GM21423 (cell line): ENCODE data around the gene C11orf86.
"Not testable (repeated sequence)": the region's sequence is repeated elsewhere in the genome, so short reads cannot be mapped to it uniquely, and the experiment has no call there.

Source experiments
- ATAC-seq: cut with Tn5 transposase; IDR thresholded peaks from one replicate; pipeline ENCODE4 v1.9.1; 2021; ENCODE audit warnings: mild to moderate bottlenecking, moderate library complexity; ENCODE audit not compliant: unreplicated experiment

The C11orf86 gene

GRCh38 chr11:66987924-66988637 lies 13.0 kb downstream of the C11orf86 start:
- ATAC-seq: no peak

- not testable (repeated sequence) for ATAC-seq
Measured at GRCh38 chr11:66988741-66989140, 13.6 kb downstream of the C11orf86 start.

DNA sequence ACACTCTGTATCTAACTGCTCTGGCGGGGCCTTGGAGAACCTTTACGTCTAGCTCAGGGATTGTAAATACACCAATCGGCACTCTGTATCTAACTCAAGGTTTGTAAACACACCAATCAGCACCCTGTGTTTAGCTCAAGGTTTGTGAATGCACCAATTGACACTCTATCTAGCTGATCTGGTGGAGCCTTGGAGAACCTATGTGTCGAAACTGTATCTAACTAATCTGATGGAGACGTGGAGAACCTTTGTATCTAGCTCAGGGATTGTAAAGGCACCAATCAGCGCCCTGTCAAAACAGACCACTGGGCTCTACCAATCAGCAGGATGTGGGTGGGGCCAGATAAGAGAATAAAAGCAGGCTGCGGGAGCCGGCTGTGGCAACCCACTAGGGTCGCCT lies 14.3 kb downstream of the C11orf86 start:
- ATAC-seq: not testable (repeated sequence)

DNA sequence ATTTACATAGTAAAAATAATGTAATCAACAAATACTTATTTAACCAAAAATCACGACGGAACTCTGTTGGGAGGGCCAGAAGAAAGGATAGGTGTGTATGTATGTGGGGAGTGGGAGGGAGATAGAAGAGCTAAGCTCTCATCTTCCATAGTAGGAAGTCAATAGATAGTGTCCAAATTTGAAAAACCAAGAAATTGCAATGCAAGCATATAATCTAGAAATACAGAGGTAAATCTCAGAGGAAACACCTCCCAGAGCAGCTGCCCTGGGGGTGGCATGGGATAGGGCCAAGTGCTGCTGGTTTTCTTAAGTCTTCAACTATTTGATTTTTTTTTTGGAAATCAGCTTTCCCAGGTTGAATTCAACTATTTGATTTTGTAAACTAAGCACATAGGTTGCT lies 16.9 kb downstream of the C11orf86 start:
- no peak for ATAC-seq

- ATAC-seq: no peak
Measured at GRCh38 chr11:66996609-66997273, 21.6 kb downstream of the C11orf86 start.

DNA sequence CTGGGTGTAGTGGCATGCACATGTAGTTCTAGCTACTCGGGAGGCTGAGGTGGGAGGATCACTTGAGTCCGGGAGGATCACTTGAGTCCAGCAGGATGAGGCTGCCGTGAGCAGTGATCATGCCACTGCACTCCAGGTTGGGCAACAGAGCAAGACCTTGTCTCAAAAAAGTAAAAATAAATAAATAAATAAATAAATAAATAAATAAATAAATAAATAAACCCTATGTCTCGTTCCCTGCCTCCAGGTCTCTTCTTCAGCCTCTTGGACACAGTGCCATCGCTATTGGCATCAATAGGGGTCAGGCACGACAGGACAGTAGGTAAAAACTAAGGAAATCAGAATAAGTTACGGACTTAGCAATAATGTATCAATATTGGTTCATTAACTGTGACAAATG lies 24.5 kb downstream of the C11orf86 start:
- ATAC-seq: no peak

DNA sequence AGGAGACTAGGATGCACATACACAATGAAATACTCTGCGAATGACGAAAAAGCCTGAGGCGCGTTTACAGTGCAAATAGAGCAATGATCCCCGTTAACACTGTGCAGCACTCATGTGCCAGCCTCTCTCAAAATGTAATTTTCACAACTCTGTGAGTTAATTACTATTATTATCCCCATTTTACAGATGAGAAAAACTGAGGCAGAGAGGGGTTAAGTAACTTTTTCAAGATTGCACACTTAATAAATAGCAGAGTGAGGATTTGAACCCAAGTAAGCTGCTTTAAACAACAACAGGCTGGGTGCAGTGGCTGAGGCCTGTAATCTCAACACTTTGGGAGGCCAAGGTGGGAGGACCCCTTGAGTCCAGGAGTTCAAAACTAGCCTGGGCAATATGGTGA lies 26.2 kb downstream of the C11orf86 start:
- ATAC-seq: no peak

DNA sequence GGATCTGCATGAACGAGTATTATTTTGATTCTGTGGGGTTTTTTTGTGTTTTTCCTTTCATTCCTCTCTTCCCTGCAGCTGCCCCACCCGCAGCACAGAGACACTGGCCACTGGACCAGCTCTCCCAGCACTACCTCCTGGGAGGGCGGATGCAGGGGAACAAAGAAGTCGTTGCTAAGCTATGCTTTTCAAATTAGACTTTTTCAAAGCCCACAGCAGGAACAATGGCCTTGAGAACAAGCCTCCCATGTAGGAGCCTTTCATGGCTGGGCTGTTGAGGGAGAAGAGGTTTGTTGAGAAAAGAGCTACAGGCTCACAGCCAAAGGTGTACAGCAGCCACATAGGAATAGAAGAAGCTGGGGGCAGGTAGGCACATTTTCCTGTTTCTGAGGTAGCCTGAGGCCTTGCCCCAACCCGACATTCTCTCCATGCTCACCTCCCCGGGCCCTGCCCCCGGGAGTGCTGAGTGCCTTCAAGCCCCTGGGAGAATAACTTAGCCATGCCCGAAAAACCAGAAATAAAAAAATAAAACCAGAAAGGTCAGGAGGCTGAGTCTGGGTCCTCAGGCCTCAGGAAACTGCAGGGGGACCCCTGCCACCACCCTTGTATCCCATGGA lies 27.3 kb downstream of the C11orf86 start:
- ATAC-seq: no peak

DNA sequence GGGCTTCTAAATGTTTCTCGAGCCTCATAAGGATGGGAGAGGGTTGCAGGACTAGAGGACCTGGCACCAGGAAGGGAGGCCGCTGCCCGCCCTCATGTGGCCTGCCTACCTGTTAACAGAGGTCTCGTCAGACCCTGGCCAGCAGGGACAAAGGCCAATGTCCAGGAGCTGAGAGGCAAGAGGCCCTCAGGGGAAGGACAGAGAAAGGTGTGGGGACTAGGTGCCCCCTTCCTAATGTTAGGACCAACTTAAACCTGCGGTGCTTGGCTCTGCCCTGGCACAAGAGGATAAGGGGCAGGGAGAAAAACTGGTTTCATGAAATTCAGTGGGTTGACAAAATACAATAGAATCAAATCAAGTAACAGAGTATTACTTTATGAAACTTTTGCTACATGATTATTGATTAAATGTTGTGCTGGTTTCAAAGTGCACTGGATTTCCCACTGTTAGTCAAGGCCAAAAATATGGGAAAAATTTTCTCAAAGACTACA lies 27.9 kb downstream of the C11orf86 start:
- ATAC-seq: no peak

DNA sequence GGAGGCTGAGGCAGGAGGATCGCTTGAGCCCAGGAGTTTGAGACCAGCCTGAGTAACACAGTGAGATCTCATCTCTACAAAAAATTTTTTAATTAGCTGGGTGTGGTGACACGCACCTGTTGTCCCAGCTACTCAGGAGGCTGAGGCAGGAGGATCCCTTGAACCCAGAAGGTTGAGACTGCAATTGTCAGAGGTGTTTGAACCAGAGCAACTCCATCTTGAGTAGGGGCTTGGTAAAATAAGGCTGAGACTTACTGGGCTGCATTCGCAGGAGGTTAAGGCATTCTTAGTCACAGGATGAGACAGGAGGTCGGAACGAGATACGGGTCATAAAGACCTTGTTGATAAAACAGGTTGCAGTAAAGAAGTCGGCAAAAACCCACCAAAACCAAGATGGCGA lies 30.1 kb downstream of the C11orf86 start:
- ATAC-seq: not testable (repeated sequence)

GRCh38 chr11:67006029-67006884 lies 31.2 kb downstream of the C11orf86 start:
- ATAC-seq: no peak

GRCh38 chr11:67007126-67007525 lies 32.0 kb downstream of the C11orf86 start:
- ATAC-seq: no peak

GRCh38 chr11:67010296-67010905 lies 35.3 kb downstream of the C11orf86 start:
- ATAC-seq: no peak

GRCh38 chr11:67013511-67014045 lies 38.5 kb downstream of the C11orf86 start:
- no peak for ATAC-seq

- ATAC-seq: no peak
Measured at GRCh38 chr11:67014343-67014742, 39.2 kb downstream of the C11orf86 start.

GRCh38 chr11:67015048-67015447 lies 39.9 kb downstream of the C11orf86 start:
- ATAC-seq: no peak

DNA sequence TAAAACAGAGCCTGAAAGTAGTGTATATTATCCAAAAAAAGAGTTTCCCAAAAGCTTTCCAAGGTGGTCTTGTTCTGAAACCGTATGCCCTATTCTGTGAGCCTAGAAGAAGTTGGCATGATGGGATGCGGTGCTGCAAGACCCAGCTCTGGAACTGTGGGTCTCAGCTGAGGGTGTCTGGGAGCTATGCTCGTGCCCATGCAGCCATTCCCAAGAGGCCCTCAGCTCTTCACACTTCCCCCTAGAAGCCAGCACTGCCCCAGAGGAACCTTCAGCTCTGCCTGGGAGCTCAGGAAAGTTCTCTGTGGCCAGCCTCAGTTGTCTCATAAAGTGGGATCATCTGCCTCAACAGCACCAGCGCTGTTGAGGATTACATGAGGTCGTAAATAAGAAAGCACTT lies 41.4 kb downstream of the C11orf86 start:
- ATAC-seq: no peak

DNA sequence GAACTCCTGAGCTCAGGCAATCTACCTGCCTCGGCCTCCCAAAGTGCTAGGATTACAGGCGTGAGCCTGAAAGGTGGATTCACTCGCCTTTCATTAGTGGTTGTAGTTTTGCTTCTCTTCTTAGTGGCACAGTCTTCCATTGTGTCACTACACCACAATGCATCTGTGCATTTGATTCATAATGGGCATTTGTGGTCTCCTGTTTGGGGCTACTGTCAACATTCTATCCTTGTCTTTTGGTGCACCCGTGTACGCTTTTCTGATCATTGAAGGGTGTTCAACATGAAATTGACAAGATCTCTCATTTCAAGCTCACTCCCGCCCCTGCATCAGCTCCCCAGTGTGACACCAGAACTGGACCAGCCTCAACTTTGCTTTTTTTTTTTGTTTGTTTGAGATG lies 45.8 kb downstream of the C11orf86 start:
- no peak for ATAC-seq

- no peak for ATAC-seq
Measured at GRCh38 chr11:67022341-67022933, 47.3 kb downstream of the C11orf86 start.
